Stimulated activated CD8-positive, alpha-beta memory T cell treated with anti-CD3 and anti-CD28 coated beads, Interleukin-7, amount 100 ng/mL, for 1 hour (primary cell): ENCODE data around the gene TGM1.

ENCODE experiments used
- DNase-seq, 2 donors: peaks; one replicate each; pipeline ENCODE4 v3.0.0-alpha.2; 2020; ENCODE audit warnings: low read depth in 2 of 2

TGM1 gene

DNA sequence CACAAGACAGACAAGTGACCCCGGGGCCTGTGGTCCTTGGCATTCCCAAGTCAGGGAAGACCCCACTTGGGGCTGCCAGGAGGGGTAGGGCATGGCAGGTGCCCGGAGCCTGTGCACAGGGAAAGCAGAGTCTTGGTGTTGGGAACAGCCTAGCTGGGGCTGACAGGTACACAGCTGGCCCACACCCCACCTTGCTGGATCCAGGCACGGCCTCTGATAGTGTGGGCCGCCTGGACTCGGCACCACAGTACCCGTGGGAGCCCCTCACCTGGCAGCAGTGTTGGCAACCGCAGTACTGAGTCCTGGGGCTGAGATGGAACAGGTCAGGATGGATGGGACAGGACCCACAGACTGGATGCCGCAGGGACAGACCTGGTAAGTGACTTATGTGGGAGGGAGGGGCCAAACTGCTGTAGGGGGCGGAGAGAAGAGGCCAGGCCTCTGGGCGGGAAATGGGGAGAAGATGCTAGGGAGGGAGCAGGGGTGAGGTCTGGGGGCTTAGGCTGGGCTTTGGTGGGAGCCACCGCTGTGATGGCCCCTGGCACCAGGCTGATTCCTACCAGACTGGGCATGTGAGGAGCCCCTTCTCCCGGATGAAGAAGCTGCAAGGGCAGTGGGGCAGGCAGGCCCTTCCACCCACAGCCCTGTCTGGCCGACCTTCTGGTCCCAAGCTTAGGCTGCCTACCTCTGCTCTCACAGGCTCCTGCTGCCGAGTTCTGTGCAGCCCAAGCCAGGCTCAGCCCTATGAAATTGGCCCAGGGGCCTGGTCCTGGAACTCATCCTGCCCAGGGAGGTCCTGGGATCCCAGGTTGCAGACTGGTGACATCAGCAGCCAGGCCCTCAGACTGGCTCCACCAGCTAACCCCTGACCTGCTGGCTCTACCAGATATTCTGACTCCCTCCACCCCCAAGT, at the start of gene TGM1:
Gene TGM1, minus strand, starts transcription at position 357 of the 913 bp plus-strand sequence. CDS start 825 bp downstream, outside the sequence.
- DNase-seq = no peak

- no peak for DNase-seq
These were observed 49.0 kb upstream of the TGM1 start for GRCh38 chr14:24311837-24312615.

GRCh38 chr14:24310646-24311604, 47.9 kb upstream of the TGM1 start, which contains the start of gene LTB4R:
Gene LTB4R (plus strand): TSS chr14:24311502. CDS start chr14:24315652, 4,150 bp downstream.
- DNase-seq = no peak

DNA sequence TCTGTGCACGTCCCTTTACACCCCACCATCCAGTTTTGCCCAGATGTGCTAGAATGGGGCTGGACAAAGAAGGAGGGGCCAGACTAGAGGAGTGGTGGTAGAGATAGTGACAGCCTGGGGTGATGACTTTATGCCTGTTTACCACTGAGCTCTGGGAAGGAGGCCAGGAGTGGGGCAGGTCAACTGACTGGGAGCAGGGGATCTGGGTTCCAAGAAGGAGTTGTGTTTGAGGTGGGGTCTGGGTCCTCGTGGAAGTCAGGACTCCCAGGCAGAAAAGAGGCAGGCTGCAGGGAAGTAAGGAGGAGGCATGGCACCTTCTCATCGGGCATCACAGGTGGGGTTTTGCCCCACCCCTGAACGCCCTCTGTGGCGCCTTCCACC, 47.3 kb upstream of the TGM1 start:
- no peak for DNase-seq

DNA sequence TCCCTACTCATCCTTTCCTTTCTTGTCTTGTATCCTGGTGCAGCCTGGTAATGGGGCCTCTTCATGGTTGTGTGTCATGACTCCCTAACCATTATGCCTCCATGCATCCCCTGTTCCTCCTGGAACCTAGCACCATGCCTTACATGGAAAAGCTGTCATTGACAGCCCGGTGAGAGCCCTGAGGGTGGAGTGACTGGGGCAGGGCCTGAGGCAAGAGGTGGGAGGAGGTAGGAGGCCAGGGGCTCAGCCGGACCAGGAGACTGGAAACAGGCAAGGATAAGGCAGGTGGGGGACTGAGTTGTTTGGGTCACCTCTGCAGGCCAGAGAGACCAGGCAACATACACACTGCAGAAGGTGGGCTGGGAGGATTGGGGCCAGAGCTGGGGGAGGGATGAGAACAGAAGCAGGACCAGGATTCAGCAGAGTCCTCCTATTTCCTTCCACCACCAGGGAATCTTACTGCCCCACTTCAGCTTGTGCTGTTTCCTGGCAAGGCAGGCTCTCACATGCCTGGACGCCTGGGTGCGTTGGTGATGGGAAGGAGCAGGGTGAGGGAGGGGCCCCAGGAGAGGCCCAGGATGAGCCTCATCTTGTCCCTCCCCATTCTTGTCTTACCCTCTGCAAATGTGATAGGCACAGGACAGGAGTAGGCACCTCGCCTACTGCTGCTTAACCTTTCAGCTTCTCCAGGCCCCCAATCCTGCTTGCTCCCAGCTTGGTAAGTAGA, 46.7 kb upstream of the TGM1 start, which contains the start of gene LTB4R2:
Gene LTB4R2, plus strand, starts transcription at position 603 of the 727 bp plus-strand sequence. CDS start 525 bp downstream, outside the sequence.
- DNase-seq = no peak

GRCh38 chr14:24308342-24309124, 45.6 kb upstream of the TGM1 start:
- DNase-seq = no peak

DNA sequence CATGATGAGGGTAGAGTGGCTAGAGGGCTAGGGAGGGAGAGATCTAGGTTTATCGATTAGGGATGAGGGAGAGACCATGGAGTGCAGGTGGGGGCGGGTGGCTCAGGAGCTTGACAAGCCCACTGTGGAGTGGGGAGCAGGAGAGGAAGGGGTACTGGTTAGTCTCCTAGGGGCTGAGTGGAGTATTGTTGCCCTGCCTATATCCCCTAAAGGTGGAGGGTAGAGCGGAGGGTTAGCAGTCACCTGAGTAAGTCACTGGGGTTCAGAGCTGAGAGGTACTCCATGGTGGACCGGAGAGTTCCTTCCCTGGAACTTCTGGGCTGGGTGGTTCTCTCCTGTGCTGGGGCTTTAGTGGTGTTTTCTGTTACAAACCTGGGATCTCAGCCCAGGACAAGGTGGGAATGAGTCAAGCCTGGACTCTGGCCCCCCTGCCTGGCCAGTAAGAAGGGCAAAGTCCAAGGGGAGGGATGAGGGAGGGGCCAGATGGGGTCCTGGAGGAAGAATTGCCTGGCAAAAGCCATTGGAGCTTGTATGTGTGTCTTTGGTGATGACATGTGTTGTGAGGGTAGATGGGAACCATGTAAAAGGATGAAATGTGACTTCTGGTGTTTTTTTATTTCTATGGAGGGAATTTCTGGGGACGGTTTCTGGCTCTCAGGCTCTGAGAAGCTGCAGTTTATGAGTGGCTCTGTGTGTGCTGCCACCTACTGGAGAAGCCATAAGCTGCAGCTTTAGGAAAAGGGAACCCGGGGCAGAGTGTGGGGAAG, 44.8 kb upstream of the TGM1 start, which contains the start of gene CIDEB:
Gene CIDEB, minus strand, starts transcription at position 403 of the 767 bp plus-strand sequence. Its CDS starts 119 bp downstream, at position 284.
- no peak for DNase-seq

DNA sequence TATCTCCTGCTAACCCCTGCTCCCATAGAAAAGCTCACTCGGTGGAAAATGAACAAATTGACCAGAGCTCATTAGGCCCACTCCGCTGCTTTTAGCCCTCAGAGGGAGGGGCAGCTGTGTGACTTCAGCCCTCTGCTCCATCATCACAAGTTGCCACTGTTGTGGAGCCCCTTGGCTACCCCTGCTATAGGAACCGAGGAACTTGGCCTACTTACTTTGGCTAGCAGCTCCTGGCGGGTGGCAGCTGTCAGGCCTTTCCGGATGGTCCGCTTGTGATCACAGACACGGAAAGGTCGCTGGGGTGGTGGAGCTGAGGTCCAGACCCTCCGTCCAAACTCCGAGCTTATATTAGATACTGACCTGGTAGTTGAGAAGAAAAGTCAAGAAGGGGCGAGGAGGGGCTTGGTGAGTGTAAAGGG, 44.2 kb upstream of the TGM1 start:
- DNase-seq = no peak

- DNase-seq = no peak
These were observed 41.0 kb upstream of the TGM1 start for GRCh38 chr14:24304019-24304387.

GRCh38 chr14:24300326-24300980, 37.5 kb upstream of the TGM1 start:
- no peak for DNase-seq

GRCh38 chr14:24299255-24300191, 36.5 kb upstream of the TGM1 start, which contains the start of the genes DHRS1 and NOP9:
Gene DHRS1 (minus strand): TSS chr14:24299780. CDS start chr14:24299106, 674 bp downstream.
Gene NOP9 (plus strand): TSS chr14:24299850. CDS start chr14:24299955, 105 bp downstream.
- DNase-seq = peak; percentile 90 to 91

GRCh38 chr14:24298892-24299254, 35.9 kb upstream of the TGM1 start:
- no peak for DNase-seq

DNA sequence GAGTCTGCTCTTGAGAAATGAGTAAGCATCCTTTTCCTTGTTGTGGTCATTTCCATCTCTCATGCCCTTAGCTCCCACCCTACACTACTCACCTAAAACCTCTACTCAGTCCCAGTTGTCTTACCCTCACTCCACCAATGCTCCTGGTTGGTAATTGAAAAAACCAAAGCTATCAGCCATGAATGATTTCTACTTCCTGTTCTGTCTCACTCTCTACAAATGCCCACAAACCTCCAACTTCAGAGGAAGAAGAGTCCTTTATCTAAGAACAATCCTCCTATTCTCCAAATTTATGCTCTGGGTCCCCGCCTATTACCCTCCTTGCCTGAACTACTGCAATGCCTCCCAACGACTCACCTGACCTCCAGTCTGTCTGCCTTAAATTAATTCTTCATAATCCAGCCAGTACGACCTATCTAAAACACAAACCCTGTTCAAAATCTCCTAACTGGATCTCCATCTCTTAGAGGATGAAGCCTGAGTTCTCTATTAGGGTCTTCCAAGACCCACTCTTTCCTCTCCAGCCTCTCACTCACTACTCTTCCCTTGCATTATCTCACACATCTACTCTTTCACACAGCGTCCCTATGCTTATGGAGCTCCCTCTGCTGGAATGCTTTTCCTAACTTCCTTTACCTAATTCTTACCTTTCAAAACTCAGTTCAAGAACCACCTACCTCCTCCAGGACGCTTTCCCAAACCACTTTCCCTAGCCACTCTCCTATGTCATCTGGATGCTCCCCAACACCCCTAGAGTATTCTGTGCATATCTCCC, 34.4 kb upstream of the TGM1 start:
- no peak for DNase-seq

- peak in 1 of 2 donors; percentile 38 for DNase-seq
These were observed 33.6 kb upstream of the TGM1 start for GRCh38 chr14:24296341-24297157.

DNA sequence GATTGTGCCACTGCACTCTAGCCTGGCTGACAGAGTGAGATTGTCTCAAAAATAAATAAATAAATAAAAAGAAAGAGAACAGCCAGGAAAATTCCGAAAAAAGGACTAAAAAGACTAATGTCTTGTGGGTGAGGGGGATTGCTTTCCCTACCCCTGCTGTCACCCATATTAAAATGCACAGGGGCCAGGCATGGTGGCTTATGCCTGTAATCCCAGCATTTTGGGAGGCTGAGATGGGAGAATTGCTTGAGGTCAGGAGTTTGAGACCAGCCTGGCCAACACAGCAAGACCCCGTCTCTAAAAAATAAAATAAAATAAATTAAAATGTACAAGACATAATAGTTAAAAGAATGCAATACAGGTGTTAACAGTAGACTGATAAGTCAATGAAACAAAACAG, 30.5 kb upstream of the TGM1 start:
- DNase-seq = no peak
